Activated CD4-positive, alpha-beta T cell treated with anti-CD3 and anti-CD28 coated beads for 48 hours (primary cell): ENCODE measurements around the gene GPR65.
"Not testable (repeated sequence)": the region's sequence is repeated elsewhere in the genome, so short reads cannot be mapped to it uniquely, and the experiment has no call there.

Experiments
- DNase-seq: peaks from one replicate; pipeline ENCODE4 v3.0.0-alpha.2; 2020

The GPR65 gene

DNA sequence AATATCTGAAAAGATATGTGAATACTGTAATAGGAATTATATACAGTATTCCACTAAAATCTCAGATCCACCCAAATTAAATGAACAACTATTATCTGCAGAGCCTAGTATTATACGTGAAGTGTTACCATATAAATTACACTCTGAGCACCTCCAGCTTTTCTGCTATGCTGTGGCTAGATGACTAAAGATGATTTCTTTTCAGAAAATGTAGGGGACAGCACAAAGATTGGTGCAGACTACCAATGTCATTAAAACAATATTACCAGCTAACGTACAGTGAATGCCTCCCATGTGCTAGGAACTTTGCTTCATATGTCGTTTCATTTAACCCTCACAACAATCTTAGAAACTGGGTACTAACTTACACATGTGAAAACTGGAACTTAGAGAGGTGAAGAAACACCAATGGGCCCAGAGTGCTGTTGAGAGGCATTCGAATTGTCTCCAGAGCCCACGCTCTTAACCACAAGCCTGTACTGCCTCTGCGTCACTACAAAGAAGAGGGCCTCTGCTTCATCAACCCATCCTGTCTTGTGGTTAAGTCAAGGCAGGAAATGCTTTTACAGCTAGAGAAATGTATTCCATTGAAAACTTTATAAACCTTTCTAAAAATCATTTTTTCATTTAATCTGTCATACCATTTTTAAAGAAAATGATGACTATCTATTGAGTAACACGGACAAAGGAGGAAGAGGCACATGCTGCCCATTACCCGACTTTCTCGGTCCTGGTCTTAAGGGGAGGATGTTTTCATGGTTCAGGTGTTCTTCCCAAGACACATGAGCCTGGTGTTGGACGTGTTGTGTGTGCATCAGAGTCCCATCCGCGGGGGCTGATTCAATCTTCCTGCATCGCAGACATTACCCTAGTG is 1.3 kb downstream of the GPR65 start:
- DNase-seq: peak; percentile 74

GRCh38 chr14:88007608-88008007 is 2.7 kb downstream of the GPR65 start:
- DNase-seq: no peak

DNA sequence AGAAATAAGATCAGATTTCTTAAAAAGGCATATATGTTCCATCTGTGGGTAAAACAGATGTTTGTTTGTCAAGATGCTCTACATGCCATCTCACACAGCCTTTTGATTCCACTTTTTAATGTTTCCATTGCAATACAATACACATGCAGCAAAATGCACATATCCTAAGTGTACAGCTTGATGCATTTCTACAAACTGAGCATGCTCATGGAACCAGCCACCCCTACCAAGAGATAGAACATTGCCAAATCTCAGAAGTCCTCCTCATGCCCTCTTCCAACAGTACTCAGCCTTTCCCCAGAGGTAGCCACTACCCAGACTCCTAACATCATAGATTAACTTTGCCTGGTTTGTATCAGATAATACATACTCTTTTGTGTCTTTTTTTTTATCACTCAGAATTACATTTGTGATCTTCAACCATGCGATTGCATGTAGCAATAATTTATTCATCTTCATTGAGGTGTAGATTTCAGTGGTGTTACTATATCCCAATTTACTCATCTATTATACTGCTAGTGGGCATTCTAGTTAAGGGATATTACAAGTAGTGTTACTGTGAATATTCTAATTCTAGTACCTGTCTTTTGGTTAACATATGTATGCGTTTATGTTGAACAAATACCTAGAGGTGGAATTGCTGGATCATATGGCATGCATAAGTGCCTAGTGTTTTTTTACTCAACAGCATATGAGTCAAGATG is 3.3 kb downstream of the GPR65 start:
- DNase-seq: no peak

GRCh38 chr14:88009486-88009885 is 4.6 kb downstream of the GPR65 start:
- DNase-seq: no peak

DNA sequence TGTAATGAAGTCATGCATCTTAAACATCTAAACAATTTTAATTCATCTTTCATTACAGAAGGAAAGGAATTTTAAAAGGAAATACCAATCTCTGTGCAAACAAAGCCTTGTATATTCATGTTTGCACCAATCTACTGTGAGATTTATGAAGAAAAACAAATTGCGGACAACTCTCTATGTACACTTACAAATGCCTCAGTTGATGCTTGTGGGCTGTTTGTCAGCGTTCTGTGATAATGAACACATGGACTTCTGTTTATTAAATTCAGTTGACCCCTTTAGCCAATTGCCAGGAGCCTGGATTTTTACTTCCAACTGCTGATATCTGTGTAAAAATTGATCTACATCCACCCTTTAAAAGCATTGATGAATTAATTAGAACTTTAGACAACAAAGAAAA is 5.4 kb downstream of the GPR65 start:
- no peak for DNase-seq

DNA sequence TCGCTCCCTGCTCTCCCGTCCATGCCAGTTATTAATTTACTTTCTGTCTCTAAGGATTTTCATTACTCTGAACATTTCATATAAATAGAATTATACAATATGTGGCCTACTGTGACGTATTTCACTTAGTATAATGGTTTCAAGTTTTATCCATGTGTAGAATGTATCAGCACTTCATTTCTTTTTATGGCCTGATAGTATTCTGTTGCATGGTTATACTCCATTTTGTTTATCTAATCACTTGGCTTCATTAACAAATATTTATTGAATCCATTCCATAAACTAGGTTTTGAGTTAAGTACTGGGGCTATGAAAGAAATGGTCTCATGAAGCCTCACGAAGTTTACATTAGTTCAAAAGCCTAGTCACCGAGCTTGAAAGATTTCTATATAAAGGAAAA is 7.6 kb downstream of the GPR65 start:
- no peak for DNase-seq

GRCh38 chr14:88013750-88014349 is 8.9 kb downstream of the GPR65 start:
- DNase-seq: peak; percentile 41

GRCh38 chr14:88016768-88017167 is 11.8 kb downstream of the GPR65 start:
- DNase-seq: no peak

DNA sequence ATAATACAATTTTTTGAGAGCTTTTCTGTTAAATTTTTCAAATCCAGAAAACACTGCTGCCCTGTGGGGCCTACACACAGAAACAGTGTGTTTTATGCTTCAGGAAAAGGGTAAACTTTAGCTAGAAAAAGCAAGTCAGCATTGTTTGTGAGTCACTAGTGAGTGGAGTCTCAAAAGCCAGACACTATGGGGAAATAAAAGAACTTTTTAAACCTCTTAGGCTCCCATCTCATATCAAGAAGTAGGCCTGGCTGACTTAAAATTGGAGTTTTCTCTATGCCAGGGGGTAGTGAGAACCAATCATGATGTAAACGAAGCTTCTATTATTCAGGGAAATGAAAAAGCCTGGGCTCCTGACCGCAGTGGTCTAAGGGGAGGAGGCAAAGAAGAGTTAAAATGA is 12.6 kb downstream of the GPR65 start:
- DNase-seq: no peak

DNA sequence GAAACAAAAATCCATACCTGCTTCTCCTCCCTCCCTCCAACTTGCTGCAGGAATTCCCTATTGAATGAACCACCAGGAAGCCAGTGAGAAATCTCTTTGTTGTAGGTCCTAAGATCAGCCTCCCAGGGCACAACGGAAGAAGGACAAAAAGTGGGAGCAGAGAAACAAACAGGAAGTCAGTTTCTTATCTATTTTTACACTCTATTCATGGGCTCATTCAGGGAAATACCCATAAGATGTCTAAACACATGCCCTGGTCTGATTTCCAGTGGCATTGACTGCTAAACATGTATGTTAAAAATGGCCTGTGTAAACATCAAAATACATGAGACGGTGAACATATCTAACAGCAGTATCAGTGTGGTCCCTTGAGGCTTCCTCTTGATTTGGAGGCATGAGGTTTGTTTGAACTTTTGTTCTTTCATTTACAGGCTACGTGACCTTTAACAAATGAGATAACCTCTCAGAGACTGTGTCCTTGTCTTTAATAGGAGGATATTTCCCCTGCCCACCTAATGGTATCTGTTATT is 18.8 kb downstream of the GPR65 start:
- no peak for DNase-seq

GRCh38 chr14:88024252-88025086 is 19.5 kb downstream of the GPR65 start:
- DNase-seq: not testable (repeated sequence)

GRCh38 chr14:88025313-88025712 is 20.4 kb downstream of the GPR65 start:
- no peak for DNase-seq

GRCh38 chr14:88026890-88027289 is 22.0 kb downstream of the GPR65 start:
- no peak for DNase-seq

DNA sequence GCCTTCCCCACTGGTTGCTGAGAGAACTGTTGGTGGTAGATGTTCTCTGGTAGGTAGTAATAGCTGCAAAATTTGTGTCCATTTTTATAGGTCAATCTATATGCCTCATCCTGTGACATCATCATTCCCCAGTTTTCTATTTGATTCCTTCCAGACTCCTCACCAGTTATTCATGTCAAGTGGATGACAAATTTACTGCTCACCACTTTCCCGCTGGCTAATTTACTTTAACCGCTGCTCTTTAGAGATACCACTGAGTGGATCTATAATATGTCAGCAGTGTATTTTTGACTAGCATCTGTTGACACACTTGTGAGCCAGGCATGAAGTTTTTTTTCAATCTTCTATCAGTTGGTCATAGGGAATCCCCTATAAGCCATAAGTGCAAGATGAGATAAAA is 24.6 kb downstream of the GPR65 start:
- no peak for DNase-seq

DNA sequence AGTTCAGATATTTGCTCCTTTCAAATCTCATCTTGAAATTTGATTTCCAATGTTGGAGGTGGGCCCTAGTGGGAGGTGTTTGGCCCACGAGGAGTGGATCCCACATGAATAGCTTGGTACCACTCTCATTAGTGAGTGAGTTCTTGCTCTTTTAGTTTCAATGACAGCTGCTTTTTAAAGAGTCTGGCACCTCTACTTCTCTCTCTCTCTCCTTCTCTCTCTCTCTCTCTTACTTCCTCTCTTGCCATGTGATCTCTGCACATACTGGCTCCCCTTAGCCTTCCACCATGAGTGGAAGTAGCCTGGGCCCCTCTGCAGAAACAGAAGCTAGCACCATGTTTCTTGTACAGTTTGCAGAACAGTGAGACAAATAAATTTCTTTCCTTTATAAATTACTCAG is 25.1 kb downstream of the GPR65 start:
- DNase-seq: no peak

DNA sequence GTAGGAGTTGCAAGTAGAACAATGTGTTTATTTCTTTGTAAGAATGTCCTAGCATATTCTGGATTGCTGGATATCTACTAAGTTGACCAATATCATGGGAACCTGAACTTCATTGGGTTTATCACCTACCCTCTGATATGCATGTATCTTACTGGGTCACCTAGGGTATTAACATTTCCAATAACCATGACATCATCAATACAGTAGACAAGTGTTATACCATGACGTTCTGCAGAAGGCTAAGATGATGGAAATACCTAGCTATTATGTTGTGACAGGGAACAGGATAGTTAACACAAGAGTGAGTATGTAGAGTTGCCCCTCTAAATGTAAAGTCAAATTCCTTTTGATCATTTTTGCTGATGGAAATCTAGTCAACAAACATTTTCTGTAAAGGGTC is 26.0 kb downstream of the GPR65 start:
- DNase-seq: no peak

DNA sequence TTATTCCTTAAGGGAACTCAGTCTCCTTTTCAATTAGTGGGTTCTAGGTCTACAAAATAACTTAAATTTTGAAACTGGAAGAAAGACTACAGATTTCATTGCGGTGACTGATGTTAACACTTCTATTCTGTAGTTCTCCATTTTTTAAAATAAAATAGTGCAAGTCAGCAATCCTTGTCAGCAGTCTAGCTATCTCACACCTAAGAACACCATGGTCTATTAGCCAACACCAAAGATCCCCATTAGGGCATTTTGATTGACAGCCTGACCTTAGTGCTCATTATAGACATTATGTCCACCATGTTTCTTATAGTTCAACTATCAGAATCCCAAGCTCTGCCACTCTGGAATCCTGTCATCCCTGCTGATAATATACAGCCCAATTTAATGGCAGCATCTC is 27.4 kb downstream of the GPR65 start:
- DNase-seq: no peak

- no peak for DNase-seq
These were observed 29.1 kb downstream of the GPR65 start for GRCh38 chr14:88034076-88034475.

DNA sequence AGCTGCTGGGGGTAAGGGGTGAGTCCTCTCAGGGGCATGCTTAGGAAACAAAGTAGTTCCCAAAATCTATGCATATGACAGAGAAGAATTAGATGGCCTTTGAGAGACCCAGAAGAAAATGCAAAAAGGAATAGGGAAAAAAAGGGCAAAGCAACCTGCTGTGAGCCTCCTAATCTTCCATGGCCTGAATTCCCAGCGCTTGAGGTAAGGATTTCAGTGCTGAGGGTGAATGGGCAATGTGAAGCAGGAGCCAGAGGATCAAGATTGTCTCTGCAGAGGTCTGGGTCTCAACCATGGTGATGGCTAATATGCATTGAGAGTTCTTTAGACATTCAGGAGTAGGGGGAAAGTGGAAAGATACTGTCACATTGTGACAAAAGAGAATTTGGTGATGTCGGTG is 31.5 kb downstream of the GPR65 start:
- no peak for DNase-seq

DNA sequence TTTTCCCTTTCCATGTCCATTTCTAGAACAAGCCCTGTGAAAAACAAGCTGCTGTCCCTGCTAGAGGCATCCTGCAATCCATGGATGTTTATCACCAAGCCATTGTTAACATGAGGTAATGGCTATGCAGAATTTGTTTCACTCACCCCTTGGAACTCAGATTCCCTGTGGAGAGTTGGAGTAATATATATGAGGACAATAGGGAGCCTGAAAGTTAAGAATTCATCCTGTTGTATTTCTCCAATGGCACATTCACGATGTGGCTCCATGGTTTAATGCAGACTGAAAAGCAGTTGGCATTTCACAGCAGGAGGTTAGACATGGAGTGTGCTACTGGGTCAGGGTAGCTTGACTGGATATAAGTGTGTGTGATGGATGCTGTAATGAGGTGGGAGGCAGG is 32.4 kb downstream of the GPR65 start:
- no peak for DNase-seq

DNA sequence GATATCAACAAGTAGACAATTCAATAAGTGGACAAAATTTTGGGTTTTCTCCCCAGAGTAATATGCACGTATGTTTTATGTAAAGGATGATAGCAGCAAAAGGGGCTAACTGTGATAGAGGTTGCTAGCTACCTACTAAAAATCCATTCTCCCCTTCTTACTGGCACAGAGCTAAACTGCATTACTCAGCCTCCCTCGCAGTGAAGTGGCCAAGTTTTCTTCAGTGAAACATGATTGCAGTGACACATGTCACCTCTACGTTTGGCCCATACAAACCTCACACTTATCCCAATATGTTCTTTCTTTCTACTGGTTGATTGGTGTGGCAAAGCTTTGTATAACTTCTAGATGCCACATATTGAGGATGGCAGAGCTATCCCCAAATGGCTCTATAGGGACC is 34.3 kb downstream of the GPR65 start:
- no peak for DNase-seq

DNA sequence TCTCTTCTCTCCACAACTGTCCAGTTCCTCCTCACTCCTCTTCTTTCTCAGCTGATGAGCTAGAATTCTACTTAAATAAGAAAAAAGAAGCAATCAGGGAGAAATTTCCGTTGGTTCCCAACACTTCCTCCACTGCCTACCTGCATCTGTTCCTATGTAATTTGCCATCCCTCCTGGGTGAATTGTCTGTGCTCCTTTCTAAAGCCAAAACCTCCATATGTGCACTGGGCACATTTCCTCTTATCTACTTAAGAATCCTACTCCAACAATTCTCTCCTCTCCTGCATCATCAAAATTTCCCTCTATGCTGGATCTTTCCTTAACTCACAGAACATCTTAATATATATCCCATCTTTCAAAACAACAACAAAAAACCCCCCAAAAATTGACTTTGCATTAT is 35.2 kb downstream of the GPR65 start:
- no peak for DNase-seq
